Thyroid gland (tissue), 4 donors: ENCODE results near the gene CDKN1B.

ENCODE experiments used
- CTCF ChIP-seq, 6 experiments: fragments of 200-600 bp in 3 of 6; fragments of 450-650 bp in 3 of 6; sonication (generic) in 3 of 6; IDR thresholded peaks; one replicate each; pipeline ENCODE4 v1.5.1; 2016 to 2019; ENCODE audit warnings: antibody characterized with exemption in 6 of 6, mild to moderate bottlenecking in 2 of 6, inconsistent platforms in 1 of 6, moderate library complexity in 1 of 6
- POLR2A ChIP-seq, 2 donors: fragments of 450-650 bp; IDR thresholded peaks; one replicate each; pipeline ENCODE4 v1.6.1; 2017; ENCODE audit warnings: antibody characterized with exemption in 2 of 2, mild to moderate bottlenecking in 2 of 2, moderate library complexity in 1 of 2

DNA sequence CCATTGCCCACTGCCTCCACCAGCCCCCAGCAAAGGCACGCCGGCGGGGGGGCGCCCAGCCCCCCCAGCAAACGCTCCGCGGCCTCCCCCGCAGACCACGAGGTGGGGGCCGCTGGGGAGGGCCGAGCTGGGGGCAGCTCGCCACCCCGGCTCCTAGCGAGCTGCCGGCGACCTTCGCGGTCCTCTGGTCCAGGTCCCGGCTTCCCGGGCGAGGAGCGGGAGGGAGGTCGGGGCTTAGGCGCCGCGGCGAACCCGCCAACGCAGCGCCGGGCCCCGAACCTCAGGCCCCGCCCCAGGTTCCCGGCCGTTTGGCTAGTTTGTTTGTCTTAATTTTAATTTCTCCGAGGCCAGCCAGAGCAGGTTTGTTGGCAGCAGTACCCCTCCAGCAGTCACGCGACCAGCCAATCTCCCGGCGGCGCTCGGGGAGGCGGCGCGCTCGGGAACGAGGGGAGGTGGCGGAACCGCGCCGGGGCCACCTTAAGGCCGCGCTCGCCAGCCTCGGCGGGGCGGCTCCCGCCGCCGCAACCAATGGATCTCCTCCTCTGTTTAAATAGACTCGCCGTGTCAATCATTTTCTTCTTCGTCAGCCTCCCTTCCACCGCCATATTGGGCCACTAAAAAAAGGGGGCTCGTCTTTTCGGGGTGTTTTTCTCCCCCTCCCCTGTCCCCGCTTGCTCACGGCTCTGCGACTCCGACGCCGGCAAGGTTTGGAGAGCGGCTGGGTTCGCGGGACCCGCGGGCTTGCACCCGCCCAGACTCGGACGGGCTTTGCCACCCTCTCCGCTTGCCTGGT lies at the start of gene CDKN1B:
- TF ChIP-seq CTCF (IDR thresholded peaks at IDR 0.05) (no peak), POLR2A (IDR thresholded peaks at IDR 0.05) (peak; percentile 76 to 93)
